GM12872 (cell line): ENCODE data around the gene MGAT1.

Source experiments
- TF ChIP-seq, protein P1 (sequence below): IDR thresholded peaks from 3 replicates; pipeline ENCODE4 v1.5.1; 2011; ENCODE audit warnings: low read depth, mild to moderate bottlenecking, low read length, moderate library complexity; ENCODE audit not compliant: insufficient read depth

The MGAT1 gene

DNA sequence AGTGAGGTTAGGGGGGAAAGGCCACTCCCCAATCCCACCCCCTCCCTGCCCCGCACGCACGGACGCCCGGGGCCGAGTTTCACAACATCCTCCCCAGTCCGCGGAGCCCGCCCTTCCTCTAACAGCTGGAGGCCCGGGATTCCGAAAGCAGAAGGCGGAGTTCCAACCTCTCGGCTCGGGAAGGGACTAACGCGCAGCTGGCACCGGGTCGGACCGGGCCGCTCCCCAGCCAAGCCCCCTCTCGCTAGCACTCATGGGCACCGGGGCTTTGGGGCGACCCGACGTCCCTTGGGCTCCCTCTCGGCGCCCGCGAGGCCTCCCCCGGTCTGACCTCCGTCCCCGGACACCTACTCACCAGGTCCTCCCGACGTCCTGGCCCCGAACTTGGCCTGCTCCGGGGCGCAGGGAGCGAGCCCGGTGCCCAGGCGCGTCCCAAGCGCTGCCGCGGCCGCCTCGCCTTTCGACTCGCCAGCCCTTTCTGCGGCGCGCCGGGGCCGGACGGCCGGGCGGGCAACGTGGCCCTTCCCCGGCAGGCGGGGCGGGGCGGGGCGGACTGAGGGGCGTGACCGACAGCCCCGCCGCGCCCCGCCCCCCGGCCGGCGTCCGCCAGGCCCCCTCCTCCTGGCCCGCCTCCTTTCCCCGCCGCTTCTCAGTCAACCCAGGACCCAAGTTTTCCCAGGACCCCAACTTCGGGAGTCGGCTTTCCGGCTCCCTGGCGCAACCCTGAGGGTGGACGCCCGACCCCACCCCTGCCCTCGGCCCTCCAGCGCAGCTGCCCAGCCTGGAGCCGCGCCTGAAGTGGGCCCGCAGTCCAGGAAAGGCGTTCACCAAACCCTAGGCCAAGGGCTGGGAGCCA, at the start of gene MGAT1:
Gene MGAT1, minus strand, starts transcription at position 482 of the 856 bp plus-strand sequence. CDS start 9,835 bp downstream, outside the sequence.
- TF ChIP-seq, protein P1, sequence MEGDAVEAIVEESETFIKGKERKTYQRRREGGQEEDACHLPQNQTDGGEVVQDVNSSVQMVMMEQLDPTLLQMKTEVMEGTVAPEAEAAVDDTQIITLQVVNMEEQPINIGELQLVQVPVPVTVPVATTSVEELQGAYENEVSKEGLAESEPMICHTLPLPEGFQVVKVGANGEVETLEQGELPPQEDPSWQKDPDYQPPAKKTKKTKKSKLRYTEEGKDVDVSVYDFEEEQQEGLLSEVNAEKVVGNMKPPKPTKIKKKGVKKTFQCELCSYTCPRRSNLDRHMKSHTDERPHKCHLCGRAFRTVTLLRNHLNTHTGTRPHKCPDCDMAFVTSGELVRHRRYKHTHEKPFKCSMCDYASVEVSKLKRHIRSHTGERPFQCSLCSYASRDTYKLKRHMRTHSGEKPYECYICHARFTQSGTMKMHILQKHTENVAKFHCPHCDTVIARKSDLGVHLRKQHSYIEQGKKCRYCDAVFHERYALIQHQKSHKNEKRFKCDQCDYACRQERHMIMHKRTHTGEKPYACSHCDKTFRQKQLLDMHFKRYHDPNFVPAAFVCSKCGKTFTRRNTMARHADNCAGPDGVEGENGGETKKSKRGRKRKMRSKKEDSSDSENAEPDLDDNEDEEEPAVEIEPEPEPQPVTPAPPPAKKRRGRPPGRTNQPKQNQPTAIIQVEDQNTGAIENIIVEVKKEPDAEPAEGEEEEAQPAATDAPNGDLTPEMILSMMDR = no peak

DNA sequence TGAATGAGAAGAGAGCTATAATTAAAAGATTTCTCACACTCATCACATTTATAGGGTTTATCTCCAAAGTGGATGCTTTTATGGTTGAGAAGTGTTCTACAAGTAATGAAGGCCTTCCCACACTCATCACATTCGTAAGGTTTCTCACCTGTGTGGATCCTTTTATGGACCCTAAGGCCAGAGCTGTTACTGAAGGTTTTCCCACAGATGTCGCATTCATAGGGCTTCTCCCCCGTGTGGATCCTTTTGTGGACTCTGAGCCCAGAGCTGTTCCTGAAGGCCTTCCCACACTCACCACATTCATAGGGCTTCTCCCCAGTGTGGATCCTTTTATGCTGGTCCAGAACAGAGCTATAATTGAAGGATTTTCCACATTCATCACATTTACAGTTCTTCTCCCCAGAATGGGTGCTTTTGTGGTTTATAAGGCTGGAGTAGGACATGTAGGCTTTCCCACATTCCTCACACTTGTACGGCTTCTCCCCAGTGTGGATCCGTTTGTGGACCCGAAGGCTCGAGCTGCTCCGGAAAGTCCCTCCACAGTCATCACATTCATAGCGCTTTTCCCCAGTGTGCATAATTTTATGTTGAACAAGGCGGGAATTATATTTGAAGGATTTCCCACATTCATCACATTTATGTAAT, 48.0 kb upstream of the MGAT1 start:
- TF ChIP-seq, protein P1 = no peak

DNA sequence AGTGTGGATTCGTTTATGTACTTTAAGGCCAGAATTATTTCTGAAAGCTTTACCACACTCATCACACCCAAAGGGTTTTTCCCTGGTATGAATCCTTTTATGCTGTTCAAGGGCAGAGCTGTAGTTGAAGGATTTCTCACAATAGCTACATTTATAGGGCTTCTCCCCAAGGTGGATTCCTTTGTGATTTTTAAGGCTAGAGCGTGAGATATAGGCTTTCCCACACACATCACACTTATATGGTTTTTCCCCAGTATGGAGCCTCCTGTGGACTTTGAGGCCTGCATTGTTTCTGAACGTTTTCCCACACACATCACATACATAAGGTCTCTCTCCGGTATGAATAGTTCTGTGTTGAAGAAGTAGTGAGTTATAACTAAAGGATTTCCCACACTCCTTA, 47.2 kb upstream of the MGAT1 start:
- TF ChIP-seq, protein P1 = no peak

DNA sequence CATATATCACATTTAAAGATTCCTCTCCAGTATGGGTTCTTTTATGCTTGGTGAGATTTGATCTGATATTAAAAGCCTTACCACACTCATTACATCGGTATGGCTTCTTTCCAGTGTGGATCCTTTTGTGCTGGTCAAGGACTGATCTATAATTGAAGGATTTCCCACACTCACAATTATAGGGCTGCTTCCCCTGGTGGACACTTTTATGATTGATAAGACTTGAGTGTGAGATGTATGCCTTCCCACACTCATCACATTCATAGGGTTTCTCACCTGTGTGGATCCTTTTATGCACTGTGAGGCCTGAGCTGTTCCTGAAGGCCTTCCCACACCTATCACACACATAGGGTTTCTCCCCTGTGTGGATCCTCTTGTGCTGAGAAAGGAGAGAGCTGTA, 46.3 kb upstream of the MGAT1 start:
- TF ChIP-seq, protein P1 = 0 out of 3 replicates have a peak, but pooled peaks have one; percentile 19

DNA sequence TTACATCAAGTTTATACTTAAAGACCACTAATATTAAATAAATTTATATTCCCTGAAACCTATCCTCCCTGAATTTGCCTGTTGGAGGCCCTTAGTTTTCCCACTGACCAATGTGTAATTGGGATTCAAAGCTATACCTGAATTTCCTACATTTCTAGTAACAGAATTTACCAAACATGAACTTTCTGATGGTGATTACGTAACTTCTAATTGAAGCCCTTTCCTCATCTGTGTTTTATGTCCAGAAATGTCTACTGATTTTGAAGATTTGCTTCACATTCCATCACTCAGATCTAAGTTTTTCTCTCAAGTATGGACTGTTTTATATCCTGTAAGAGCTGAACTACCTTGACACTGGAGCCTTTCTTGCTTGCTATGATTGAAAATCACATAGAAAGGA, 45.7 kb upstream of the MGAT1 start:
- TF ChIP-seq, protein P1 = no peak

DNA sequence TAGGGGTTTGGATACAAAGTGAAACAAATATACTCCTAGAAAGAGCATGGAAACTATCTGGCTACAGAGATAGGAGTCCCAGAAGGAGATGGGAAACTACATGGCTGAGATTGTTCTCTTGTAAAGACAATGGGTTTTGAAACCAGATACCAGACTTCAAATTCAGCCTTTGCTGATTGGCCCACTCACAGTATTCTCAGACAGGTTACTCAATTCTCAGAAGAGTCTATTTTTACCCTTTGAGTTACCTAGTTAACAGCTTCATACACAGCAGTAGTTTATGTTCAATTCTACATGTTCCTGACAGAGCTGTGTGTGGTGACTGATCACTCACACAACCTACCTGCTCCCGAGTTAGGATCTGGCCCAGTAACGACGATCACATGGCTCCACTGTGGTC, 44.4 kb upstream of the MGAT1 start:
- TF ChIP-seq, protein P1 = no peak

DNA sequence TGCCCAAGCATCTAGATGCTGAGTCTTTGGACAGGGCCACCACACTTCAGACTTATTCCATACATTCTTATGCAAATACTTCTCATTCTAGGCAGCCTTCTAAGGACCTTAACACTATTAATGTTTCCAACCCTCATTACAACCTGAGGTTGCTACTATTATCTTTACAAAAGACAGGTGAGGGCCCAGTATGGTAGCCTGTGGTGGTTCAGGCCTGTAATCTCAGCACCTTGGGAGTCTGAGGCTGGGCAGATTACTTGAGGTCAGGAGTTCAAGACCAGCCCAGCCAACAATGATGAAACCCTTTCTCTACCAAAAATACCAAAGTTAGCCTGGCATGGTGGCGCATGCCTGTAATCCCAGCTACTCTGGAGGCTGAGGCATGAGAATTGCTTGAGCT, 42.3 kb upstream of the MGAT1 start:
- TF ChIP-seq, protein P1 = no peak
